Inferior parietal cortex (tissue), 1 donor: Measurements from ENCODE around the gene GPI.

Experiments used
- DNase-seq: peaks from one replicate; pipeline ENCODE4 v3.0.0-alpha.2; 2016; ENCODE audit errors: extremely low spot score

GPI gene

GRCh38 chr19:34341935-34342680, 22.9 kb upstream of the GPI start:
- no peak for DNase-seq

DNA sequence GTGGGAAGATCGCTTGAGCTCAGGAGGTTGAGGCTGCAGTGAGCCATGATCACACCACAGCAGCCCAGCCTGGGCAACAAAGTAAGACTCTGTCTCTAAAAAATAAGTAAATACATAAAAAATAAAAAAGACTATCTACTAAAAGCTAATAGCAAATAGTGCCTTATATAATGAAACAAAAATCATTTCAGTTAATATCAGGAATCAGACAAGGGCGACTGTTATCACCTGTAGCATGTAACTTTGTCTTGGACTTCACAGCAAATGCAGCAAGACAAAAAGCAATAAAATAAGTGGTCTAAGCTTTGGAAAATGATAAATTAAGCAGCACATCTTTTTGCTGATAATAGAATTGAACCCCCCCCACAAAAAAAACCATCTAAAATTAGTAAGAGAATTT, 21.2 kb upstream of the GPI start:
- DNase-seq = no peak

- DNase-seq = peak; percentile 89
These were observed 19.0 kb upstream of the GPI start for GRCh38 chr19:34345947-34346351.

DNA sequence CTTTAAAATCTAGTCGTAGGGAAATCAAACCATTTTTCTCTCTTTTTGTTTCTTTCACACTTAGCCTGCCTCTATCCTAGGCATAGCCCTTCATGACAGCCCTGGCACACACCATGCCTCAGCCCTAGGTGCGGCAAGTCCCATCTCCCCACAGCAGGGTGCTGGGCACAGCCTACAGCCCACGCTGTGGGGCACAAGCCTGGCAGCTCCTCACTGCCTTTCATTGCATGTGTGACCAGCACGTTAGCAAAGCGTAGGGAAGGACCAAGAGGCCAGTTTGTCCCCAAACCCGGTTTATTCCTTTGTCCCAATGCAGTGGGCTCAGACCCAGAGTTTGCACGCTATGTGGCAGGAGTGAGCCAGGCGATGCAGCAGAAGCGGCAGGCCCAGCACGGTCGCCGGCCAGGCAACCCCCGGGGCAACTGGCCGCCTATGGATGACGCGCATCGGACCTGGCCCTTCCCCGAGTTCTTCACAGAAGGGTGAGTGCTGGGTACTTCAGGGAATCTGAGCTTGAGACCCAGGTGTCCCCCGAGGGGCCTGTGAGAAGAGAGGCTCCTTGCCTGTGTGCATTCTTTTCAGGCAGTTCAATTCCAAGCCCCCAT, 17.3 kb upstream of the GPI start:
- DNase-seq = no peak

- no peak for DNase-seq
These were observed 16.0 kb upstream of the GPI start for GRCh38 chr19:34348899-34349487.

- no peak for DNase-seq
These were observed 14.8 kb upstream of the GPI start for GRCh38 chr19:34350161-34350561.

DNA sequence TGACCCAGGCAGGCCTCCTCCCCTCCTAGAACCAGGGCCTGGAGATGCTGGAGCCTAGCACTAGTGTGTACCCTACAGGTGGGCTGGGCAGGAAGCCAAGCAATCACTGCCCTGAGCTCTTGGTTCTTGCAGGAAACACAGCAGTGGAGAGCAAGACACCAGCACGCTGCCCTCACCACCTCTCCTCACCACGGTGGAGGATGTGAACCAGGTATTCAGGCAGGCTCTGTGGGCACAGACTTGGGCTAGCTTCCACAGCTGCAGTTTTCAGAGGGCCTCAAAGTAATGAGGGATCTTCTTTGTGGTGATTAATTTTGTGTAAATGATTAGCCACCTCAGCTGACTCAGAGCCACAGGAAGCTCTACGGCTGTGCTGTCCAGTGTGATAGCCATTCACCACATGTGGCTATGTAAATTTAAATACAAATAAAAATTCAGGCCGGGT, 13.6 kb upstream of the GPI start:
- no peak for DNase-seq

GRCh38 chr19:34353546-34353945, 11.4 kb upstream of the GPI start:
- no peak for DNase-seq

DNA sequence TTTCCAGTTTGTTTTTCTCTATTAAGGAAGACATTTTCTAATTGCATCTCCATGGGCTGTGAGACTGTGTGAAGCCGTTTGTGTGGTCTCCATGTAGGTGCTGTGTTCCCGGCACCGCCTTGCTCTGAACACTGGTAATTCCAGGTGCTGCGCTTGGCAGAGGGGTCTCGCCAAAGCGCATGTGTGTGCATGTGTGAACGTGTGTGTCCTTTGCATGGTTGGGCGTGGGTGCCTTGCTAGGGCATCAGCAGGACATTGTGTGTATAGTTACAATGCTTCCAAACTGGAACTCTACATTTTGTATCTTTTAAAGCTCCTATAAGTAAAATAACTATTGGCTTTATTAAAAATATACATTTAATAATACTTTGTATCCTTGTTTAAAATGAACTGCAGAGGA, 9.8 kb upstream of the GPI start:
- DNase-seq = no peak

- no peak for DNase-seq
These were observed 8.1 kb upstream of the GPI start for GRCh38 chr19:34356875-34357274.

DNA sequence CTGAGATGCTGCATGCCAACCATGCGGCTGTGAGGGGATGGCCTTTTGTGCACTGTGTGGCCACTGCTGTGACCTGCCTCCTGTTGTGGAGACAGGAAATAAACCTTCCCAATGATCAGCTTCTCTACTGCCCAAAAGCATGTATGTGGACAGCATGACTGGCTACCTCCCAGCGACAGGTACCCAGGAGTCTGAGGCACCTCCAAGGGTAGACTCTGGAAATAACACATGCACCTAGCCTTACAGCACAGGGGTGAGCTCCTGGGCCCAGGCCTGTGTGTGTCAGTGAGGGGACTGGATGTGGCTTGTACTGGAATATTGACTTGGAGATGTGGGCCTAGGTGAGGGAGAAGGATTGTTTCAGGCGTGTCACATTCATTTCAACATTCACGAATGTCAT, 7.6 kb upstream of the GPI start:
- DNase-seq = no peak

- peak; percentile 90 for DNase-seq
These were observed 5.6 kb upstream of the GPI start for GRCh38 chr19:34359140-34359953.

DNA sequence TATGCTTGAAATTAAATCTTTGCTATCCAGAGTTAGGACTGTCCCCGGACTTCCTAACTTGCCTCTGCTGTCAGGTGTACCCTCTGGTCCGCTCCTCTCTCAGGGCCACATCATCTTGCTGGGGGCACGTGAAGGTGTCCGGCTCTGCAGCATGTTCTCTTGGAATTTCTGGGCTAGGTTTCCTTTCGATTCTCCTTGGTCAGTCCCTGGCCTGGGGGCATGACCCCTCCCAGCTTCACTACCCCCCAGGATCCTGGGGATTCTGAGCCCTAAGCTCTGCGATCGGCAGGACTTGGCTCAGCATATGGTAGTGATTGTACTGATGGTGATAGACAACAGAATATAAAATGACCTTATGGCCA, 5.1 kb upstream of the GPI start:
- no peak for DNase-seq

GRCh38 chr19:34360354-34360909, 4.6 kb upstream of the GPI start:
- DNase-seq = no peak

DNA sequence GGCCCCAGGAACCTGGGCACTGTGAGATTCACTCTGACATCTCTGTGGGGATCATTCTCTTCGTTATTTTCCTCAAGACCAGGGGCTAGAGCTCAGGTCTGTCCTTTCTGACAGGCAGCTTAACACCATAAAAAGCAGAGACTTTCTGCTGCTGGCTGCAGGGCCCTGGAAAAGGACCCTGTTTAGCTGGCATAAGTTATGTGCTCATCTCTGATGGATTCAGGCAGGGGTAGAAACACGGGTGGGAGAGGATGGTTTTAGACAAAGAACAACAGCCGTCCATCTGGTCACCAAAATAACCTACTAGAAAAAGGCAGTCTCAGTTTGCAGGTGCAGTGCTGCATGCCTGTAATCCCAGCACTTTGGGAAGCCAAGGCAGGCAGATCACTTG, 2.3 kb upstream of the GPI start:
- DNase-seq = no peak

DNA sequence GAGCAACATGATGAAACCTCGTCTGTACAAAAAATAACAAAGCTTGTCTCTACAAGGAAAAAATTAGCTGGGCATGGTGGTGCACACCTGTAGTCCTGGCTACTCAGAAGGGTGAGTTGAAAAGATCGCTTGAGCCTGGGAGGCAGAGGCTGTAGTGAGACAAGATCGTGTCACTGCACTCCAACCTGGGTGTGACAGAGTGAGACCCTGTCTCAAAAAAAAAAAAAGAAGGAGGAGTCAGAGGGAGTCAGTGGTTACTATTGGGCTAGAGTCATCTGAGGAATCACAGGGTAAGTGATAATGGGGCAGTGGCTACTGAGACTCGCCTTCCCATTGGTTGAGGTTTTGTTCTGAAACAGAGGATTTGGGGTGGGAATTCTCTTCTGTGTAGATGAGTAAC, 1.9 kb upstream of the GPI start:
- DNase-seq = no peak

DNA sequence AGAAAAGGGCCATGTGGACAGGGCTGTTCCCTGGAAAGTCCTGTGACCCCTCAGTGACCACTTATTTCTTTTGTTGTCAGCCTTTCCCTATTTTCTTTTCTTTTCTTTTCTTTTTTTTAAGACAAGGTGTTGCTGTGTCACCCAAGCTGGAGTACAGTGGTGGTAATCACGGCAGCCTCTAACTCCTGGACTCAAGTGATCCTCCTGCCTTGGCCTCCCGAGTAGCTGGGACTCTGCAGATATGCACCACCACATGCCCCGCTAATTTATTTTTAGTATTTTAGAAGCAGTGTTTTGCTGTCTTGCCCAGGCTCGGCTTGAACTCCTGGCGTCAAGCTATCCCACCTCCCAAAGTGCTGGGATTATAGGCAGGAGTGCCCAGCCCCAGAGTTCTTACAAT, 1.1 kb upstream of the GPI start:
- DNase-seq = no peak

DNA sequence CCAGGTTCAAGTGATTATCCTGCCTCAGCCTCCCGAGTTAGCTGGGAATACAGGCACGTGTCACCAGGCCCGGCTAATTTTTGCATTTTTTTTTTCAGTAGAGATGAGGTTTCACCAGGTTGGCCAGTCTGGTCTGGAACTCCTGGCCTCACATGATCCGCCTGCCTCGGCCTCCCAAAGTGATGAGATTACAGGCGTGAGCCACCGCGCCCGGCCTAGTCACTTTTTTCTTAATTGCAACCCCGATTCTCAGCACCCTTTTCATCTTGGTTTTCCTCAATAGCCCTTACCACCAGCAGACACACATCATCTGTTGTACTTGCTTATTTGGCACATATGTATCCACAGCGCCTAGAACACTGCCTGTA, 550 bp upstream of the GPI start:
- no peak for DNase-seq

DNA sequence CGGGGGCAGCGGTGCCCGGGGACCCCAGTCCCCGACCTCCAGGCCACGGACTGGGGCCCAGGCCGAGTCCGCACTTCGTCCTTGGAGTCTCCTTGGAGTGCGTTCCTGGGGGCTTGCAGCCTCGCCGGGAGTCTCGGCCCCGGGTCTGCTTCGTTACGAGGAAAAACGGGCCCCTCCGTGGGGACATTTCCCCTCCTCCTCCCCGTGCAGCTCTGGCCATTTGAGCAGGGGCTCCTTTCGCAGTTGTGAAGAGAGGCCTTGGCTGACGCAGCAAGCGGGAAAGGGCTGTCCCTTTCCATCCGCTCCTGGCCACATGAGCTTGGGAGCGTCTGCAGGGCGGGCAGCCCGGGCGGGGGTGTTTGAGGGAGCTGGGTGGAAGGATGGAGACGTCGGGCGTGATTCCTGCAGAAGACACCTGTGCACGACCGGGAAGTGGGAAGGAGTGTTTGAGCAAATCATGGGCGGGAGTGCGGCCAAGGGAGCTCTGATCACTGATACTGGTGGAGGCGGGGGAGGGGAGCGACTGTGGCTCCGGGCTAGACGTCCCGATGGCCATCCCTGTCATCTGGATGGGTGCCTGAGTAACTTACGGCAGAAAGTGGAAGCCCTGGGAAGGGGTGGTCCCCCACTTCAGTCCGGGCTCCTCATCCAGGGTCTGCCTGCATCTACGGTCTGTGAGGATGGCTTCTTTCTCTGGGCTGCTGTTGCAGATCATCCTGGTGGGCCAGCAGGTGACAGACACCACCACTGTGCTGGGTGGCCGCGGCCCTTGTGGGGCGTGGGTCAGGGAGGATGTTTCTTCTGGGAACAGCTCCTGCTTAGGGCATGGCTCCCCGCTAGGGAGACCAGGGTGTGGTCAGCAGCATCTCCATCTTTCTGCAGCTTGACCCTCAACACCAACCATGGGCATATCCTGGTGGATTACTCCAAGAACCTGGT, 736 bp downstream of the GPI start:
- no peak for DNase-seq

GRCh38 chr19:34366738-34367623, 2.0 kb downstream of the GPI start:
- no peak for DNase-seq
